HFF-Myc (cell line): ENCODE results near the gene KMT5B.

Experiments used
- DNase-seq: peaks from one replicate; pipeline ENCODE4 v3.0.0-alpha.2; 2011; ENCODE audit warnings: low read depth; ENCODE audit errors: extremely low read depth
- H3K4me3 ChIP-seq: replicated peaks from 2 replicates; pipeline ENCODE4 v1.5.1; 2011; ENCODE audit warnings: low read depth, mild to moderate bottlenecking, control low read depth, low read length
- CTCF ChIP-seq: IDR thresholded peaks from 2 replicates; pipeline ENCODE4 v1.5.1; 2012; ENCODE audit warnings: mild to moderate bottlenecking, low read depth, low read length, control low read depth; ENCODE audit errors: missing control alignments

KMT5B gene

GRCh38 chr11:68159161-68159560, 53.9 kb downstream of the KMT5B start:
- DNase-seq: no peak
- no peak for TF ChIP-seq CTCF
- no peak overlapping the region for H3K4me3 ChIP-seq

- no peak for TF ChIP-seq CTCF
- no peak for DNase-seq
- no peak overlapping the region for H3K4me3 ChIP-seq
These were observed 54.5 kb downstream of the KMT5B start for GRCh38 chr11:68158580-68158979.

GRCh38 chr11:68153742-68154141, 59.4 kb downstream of the KMT5B start:
- H3K4me3 ChIP-seq: no peak overlapping the region
- no peak for DNase-seq
- no peak for TF ChIP-seq CTCF

- DNase-seq: no peak
- no peak for TF ChIP-seq CTCF
- H3K4me3 ChIP-seq: no peak overlapping the region
These were observed 63.1 kb downstream of the KMT5B start for GRCh38 chr11:68150037-68150436.

GRCh38 chr11:68149417-68149816, 63.7 kb downstream of the KMT5B start:
- H3K4me3 ChIP-seq: no peak overlapping the region
- DNase-seq: no peak
- TF ChIP-seq CTCF: no peak

GRCh38 chr11:68148879-68149278, 64.2 kb downstream of the KMT5B start:
- H3K4me3 ChIP-seq: no peak overlapping the region
- DNase-seq: no peak
- no peak for TF ChIP-seq CTCF

GRCh38 chr11:68148071-68148805, 64.9 kb downstream of the KMT5B start:
- no peak for DNase-seq
- no peak for TF ChIP-seq CTCF
- no peak overlapping the region for H3K4me3 ChIP-seq
